SK-N-SH treated with all-trans-retinoic acid at 6 μM for 48 hours (cell line): ENCODE results near the gene OTUB1.

Experiments
- ARNTL ChIP-seq: fragments of 450-650 bp; formaldehyde crosslinking; IDR thresholded peaks from 2 replicates; pipeline ENCODE4 v1.5.0; 2020; ENCODE audit warnings: low read depth, mild to moderate bottlenecking, moderate library complexity, borderline replicate concordance
- ESRRG ChIP-seq: fragments of 250-450 bp; sonication (Bioruptor Pico); IDR thresholded peaks from 2 replicates; pipeline ENCODE4 v1.6.1; 2021; ENCODE audit warnings: mild to moderate bottlenecking
- PATZ1 ChIP-seq: fragments of 250-450 bp; sonication (Bioruptor Pico); IDR thresholded peaks from 2 replicates; pipeline ENCODE4 v1.8.0; 2020; ENCODE audit warnings: mild to moderate bottlenecking, moderate library complexity, borderline replicate concordance
- PPARA ChIP-seq: fragments of 250-450 bp; sonication (Bioruptor Pico); IDR thresholded peaks from 2 replicates; pipeline ENCODE4 v1.5.0; 2020; ENCODE audit warnings: mild to moderate bottlenecking, borderline replicate concordance
- ZFP3 ChIP-seq: fragments of 250-450 bp; sonication (Bioruptor Pico); IDR thresholded peaks from 2 replicates; pipeline ENCODE4 v1.5.0; 2020; ENCODE audit warnings: mild to moderate bottlenecking, moderate library complexity

- TF ChIP-seq PATZ1 (CRISPR knock-in tag) = no peak
- no peak for TF ChIP-seq ZFP3
- no peak for TF ChIP-seq ESRRG (CRISPR knock-in tag)
- TF ChIP-seq PPARA (CRISPR knock-in tag) = no peak
- no peak for TF ChIP-seq ARNTL (CRISPR knock-in tag)
Measured at GRCh38 chr11:64029773-64030172, 43.5 kb downstream of the OTUB1 start.
